Measurements from ENCODE around the gene NCOA7. TPM values are rescaled to one million over a fixed set of nuclear protein-coding genes. Genes with fewer than 3 reads are reported as not detected.
"Not testable (repeated sequence)": the region's sequence is repeated elsewhere in the genome, so short reads cannot be mapped to it uniquely, and the experiment has no call there.

Gene NCOA7
- polyA plus RNA-seq, 1 donor, result 8.1 TPM

DNA sequence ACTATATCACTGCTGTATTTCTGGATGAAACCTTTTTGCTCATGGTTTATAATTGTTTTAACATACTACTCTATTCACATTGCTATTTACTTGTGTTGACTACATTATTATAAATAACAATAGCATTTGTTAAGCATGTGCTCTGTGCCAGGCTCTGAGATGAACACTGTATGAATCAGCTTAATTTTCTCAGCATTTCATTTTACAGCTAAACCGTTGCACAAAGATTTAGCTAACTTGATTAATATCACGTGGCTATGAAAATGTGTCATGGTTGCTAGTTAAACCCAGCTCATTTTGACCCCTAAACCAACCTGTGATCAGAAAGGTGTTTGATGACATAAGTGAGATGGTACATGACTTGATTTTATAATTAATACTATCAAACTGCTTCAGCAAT, 77.5 kb downstream of the NCOA7 start:
- DNase-seq (ENCODE audit: low read depth), result no peak

GRCh38 chr6:125868678-125869395, 78.1 kb downstream of the NCOA7 start:
- no peak for DNase-seq (ENCODE audit: low read depth)

DNA sequence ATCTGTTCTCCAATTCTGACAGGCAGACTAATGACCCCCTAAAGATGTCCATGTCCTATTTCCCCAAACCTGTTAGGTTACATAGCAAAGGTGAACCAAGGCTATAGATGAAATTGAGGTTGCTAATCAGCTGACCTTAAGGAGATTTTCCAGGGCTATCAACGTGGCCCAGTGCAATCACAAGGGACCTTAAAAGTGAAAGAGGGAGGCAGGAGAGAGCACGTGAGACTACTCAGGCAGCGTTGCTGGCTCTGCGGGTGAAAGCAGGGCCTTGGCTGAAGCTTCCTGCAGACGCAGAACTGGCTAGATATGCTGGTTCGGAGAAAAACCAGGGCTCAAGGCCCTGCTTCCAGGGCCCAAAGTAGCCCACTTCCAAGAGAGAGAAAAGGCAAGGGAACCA, 78.7 kb downstream of the NCOA7 start:
- no peak for DNase-seq (ENCODE audit: low read depth)

DNA sequence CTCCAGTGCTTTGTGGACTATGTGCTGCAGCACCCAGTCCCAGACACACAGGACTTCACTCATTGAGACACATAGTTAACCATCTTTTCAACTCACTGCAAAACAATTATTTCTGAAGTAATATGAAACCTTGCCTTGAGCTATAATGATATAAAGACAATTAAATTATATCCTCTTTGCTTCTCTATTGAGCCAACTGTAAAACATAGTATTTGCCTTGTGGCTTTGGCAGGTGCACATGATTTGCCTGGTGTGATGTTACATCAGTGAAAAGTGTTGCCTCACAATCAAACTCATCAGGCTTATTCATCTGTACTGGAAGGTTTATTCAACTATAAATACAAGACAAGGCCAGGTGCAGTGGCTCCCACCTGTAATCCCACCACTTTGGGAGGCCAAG, 80.6 kb downstream of the NCOA7 start:
- no peak for DNase-seq (ENCODE audit: low read depth)

DNA sequence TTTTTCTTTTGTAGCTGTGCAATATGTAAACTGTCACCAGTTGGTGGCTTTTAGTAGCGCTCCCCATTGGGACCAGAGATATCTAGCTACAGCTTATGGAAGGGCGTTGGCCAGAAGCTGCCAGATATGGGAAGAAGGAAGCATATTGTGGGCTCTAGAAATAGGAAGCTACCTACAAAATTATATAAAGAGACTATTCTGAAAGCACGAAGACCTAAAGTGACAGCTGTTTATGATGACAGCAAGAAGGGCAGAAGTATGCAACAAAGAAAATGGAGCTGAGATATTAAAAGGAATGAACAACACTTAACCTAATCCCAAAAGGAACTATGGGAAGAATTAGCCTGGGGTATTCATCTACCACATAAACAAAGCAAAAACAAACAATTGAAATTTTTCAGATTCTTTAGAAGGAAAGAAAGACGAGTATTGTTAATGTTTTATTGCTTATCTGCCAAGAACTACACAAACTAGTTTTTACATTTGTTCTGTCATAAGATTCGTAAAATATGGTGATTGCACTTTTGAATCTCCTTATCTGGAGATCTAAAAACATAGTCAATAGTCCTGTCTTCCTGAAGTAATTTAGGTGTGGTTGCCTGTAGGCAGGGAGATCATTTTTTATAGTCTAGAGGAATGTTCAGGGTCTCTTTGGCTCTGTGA, 81.6 kb downstream of the NCOA7 start:
- DNase-seq (ENCODE audit: low read depth), result no peak

- no peak for DNase-seq (ENCODE audit: low read depth)
These were observed 91.5 kb downstream of the NCOA7 start for GRCh38 chr6:125882243-125882642.

DNA sequence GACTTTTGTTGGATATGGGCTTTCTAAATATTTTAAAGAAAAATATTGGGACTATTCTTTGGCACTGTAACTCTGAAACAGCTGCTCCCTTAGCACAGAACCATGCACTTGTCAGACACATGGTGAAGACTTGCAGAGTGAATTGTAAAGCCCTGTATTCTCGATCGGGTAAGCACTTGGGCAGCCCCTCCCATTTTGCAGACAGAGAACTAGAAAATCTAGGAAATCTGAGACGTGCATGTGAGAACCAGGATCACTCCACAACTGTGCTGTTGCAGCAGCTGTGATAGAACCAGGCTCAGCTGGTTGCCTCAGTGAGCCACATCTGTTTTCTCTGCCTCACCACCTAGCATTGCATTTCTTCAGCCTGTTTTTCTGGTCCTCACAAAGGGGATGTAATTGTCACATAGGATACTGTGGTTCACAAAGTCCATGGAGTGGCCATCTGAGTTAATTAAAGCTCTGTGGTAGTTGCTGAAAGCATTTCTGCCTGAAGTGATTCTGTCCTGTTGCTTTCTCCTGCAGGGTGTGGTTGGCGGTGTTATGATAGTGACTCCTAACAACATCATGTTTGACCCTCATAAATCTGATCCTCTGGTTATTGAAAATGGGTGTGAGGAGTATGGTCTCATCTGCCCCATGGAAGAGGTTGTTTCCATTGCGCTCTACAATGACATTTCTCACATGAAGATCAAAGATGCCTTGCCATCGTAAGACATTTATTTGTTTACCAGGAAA, 94.0 kb downstream of the NCOA7 start:
- no peak for DNase-seq (ENCODE audit: low read depth)

DNA sequence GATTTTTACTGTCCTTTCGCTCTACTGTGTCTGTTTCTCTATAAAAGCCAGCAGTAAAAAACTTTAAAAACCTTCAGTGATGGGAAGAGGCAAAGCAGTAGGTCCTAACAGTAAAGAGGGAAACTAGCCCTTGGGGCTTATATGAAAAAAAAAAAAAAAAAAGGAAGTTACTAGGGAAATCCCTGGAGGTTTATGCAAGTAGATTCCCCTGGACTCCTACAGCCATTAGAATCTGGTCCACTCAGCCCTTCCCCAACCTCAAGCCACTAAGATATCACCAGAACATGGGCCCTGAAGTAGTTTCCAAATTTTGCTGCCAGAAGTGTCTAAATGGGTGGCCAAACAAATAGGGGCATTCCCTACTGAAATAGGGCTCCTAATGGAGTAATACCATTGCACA, 95.3 kb downstream of the NCOA7 start:
- DNase-seq (ENCODE audit: low read depth), result no peak

GRCh38 chr6:125886914-125887313, 96.2 kb downstream of the NCOA7 start:
- no peak for DNase-seq (ENCODE audit: low read depth)

GRCh38 chr6:125887372-125887771, 96.6 kb downstream of the NCOA7 start:
- DNase-seq (ENCODE audit: low read depth), result no peak

DNA sequence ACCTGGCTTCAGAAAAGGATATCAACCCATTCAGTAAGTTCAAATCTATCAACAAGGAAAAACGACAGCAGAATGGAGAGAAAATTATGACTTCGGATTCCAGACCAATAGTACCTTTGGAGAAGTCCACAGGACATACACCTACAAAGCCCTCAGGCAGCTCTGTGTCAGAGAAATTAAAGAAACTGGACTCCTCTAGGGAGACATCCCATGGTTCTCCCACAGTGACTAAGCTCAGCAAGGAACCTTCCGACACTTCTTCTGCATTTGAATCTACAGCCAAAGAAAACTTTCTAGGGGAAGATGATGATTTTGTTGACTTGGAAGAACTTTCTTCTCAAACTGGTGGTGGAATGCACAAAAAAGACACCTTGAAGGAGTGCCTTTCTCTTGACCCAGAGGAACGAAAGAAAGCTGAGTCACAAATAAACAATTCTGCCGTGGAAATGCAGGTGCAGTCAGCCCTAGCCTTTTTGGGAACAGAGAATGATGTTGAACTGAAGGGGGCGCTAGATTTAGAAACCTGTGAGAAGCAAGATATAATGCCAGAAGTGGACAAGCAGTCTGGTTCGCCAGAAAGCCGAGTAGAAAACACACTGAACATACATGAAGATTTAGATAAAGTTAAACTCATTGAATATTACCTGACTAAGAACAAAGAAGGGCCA, 98.4 kb downstream of the NCOA7 start:
- DNase-seq (ENCODE audit: low read depth), result no peak

- DNase-seq (ENCODE audit: low read depth), result no peak
These were observed 109.0 kb downstream of the NCOA7 start for GRCh38 chr6:125899726-125900182.

GRCh38 chr6:125904871-125905270, 114.1 kb downstream of the NCOA7 start:
- DNase-seq (ENCODE audit: low read depth), result no peak

DNA sequence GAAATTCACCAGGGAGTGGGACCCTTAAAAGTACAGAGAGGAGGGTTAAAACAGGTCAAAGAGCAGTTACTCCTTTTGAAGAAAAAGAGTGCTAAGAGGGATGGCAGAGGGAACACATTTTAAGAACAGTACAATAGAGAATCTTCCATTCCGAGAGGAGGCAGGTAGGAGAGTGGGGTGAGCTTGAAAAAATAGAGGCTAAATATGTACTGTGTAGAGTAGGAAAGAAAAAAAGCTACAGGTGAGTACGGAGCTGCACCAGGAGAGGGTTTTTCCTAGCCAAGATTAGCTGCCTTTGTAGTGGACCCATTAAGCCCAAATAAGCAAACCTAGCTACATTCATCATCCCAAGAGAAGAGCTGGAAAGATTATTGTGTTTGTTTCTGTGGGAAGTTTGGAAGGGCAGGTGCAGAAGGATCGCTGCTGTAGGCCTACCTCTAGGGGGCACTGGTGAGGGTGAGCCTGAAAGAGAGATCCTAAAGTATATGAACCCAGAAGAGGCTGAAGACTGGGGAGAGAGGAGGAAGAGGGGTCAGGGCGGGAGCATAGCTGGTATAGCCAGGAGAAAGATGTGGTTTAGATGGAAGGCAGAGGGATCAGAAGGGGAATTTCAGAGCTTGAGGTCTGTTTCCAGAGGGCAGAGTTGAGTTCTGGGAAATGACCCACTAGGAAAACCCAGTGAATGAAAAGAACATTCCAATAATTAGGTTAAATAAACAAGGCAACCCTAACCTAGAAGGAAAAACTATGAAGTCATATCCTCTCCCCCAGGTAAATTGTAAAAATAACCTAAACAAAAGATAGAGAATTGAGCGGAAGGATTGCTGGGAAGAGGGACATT, 115.6 kb downstream of the NCOA7 start:
- no peak for DNase-seq (ENCODE audit: low read depth)

GRCh38 chr6:125910527-125910926, 119.8 kb downstream of the NCOA7 start:
- no peak for DNase-seq (ENCODE audit: low read depth)

DNA sequence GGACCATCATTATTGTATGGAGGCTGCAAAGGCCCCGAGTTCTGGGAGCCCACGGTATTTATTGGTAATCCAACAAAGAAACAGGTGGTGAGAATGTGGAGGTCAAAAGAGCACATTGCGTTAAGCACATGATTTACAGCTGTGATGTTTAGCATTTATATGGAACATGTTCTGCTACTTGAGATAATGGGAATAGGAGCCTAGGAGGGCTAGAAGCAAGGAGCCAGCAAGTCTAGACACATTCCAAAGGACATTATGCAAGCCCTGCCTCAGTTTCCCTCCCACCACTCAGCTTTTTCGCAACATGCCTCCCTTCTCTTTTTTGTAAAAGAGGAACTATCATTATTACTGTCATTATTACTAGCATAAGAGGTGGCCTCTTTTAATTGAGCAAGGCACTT, 120.3 kb downstream of the NCOA7 start:
- DNase-seq (ENCODE audit: low read depth), result not testable (repeated sequence)

DNA sequence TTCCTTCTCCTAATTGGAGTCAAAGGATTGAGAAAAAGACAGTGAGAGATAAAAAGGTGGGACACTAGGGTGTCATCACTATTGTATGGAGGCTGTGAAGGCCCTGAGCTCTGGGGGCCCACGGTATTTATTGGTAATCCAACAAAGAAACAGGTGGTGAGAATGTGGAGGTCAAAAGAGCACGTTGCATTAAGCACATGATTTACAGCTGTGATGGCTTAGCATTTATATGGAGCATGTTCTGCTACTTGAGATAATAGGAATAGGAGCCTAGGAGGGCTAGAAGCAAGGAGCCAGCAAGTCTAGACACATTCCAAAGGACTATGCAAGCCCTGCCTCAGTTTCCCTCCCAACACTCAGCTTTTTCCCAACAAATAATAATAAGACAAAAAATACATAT, 121.7 kb downstream of the NCOA7 start:
- DNase-seq (ENCODE audit: low read depth), result not testable (repeated sequence)

DNA sequence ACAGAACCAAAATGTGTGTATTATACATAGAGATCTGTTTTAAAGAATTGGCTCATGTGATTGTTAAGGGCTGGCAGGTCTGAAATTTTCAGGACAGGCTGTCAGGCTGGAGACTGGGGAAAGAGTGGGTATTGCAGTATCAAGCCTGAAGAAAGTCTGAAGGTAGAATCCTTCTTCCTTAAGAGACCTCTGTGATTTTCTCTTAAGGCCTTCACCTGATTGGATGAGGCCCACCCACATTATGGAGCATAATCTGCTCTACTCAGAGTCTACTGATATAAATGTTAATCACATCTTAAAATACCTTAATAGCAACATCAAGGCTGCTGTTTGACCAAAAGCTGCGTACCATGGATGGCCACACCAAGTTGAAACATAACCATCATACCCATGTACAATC, 122.4 kb downstream of the NCOA7 start:
- no peak for DNase-seq (ENCODE audit: low read depth)

- no peak for DNase-seq (ENCODE audit: low read depth)
These were observed 123.1 kb downstream of the NCOA7 start for GRCh38 chr6:125913864-125914351.

- DNase-seq (ENCODE audit: low read depth), result no peak
These were observed 127.5 kb downstream of the NCOA7 start for GRCh38 chr6:125918230-125918629.
